Adrenal gland (tissue), 12 donors: ENCODE measurements around the gene PCED1B. TPM values are rescaled to one million over a fixed set of nuclear protein-coding genes. Genes with fewer than 3 reads are reported as not detected.
"Not testable (repeated sequence)": the region's sequence is repeated elsewhere in the genome, so short reads cannot be mapped to it uniquely, and the experiment has no call there.

ENCODE experiments used
- DNase-seq, 7 donors: peaks; one replicate each; pipeline ENCODE4 v3.0.0-alpha.2; 2019 to 2020
- H3K27ac ChIP-seq, 5 donors: fragments of 200-600 bp; sonication (generic) in 4 of 5; 1 replicate in 3 of 5; 2 replicates in 2 of 5; pipeline versions ENCODE4 v1.5.1 to v1.8.0; 2016 to 2020; ENCODE audit warnings: mild to moderate bottlenecking in 1 of 5
- H3K27me3 ChIP-seq: fragments of 200-600 bp; 2 replicates; pipeline ENCODE4 v1.8.0; 2021
- H3K36me3 ChIP-seq, 2 donors: fragments of 200-600 bp; replicated peaks in 1 of 2; 1 replicate in 1 of 2; 2 replicates in 1 of 2; pipeline versions ENCODE4 v1.5.1 to v1.8.0; 2018 to 2022
- H3K4me1 ChIP-seq, 2 donors: fragments of 200-600 bp; replicated peaks in 1 of 2; 1 replicate in 1 of 2; 2 replicates in 1 of 2; pipeline versions ENCODE4 v1.5.1 to v1.8.0; 2018 to 2021
- H3K4me3 ChIP-seq, 4 donors: fragments of 200-600 bp; sonication (generic) in 3 of 4; one replicate each; pipeline ENCODE4 v1.5.1; 2016 to 2018
- H3K9me3 ChIP-seq, 3 donors: fragments of 200-600 bp; sonication (generic) in 1 of 3; replicated peaks in 1 of 3; 1 replicate in 2 of 3; 2 replicates in 1 of 3; pipeline versions ENCODE4 v1.5.1 to v1.8.0; 2016 to 2021
- POLR2A ChIP-seq, 2 donors: fragments of 450-650 bp; IDR thresholded peaks; one replicate each; pipeline ENCODE4 v1.6.1; 2017; ENCODE audit warnings: antibody characterized with exemption in 2 of 2, mild to moderate bottlenecking in 2 of 2, moderate library complexity in 1 of 2
- WGBS, 4 donors: extraction: QIAGEN DNeasy Blood & Tissue Kit in 2 of 4; methylation state at CpG; one replicate each; pipeline versions ENCODE4 v1.1.5 to v1.1.7; 2013 to 2017; 5-methylcytosine and 5-hydroxymethylcytosine counted together
- intact Hi-C, 2 donors: fragments of 100-400 bp; cut with DNase I; formaldehyde crosslinking; loops; one replicate each; pipeline versions ENCODE4 v1.14.1 to v1.15.0; 2022 to 2023
- polyA plus RNA-seq, 3 donors: library from polyadenylated mRNA; stranded (reverse); fragments of 200-250 nt in 2 of 3; fragments of 350-450 nt in 1 of 3; fragmentation: Illumina TruSeq in 1 of 3; extraction: RNeasy Lipid Tissue Mini Kit (QIAGEN cat#74804) in 1 of 3; gene quantifications; one replicate each; pipeline ENCODE4 v1.2.3, GENCODE V29; 2013 to 2014
- total RNA-seq, 9 donors: library from RNA; depleted of rRNA in 4 of 9; stranded (reverse); fragments of >200 nt in 4 of 9; fragments of 120-200 nt in 1 of 9; fragmentation: NEBNext Ultra II Directional in 1 of 9; extraction: Animal tissue kit (Norgen Biotek cat#: 25700) in 1 of 9; gene quantifications; one replicate each; pipeline versions ENCODE4 v1.1.0 to v1.2.4, GENCODE V29; 2013 to 2023
- TF ChIP-seq, protein P1 (sequence below), 6 experiments: fragments of 450-650 bp in 4 of 6; fragments of 200-600 bp in 2 of 6; sonication (generic) in 1 of 6; IDR thresholded peaks; 1 replicate in 5 of 6; 2 replicates in 1 of 6; pipeline versions ENCODE4 v1.5.1 to v1.8.0; 2016 to 2021; ENCODE audit warnings: antibody characterized with exemption in 6 of 6, mild to moderate bottlenecking in 2 of 6, moderate library complexity in 1 of 6
- donor health status: healthy with polysubstance abuse.
- donor health status: Bipolar disorder and iron deficiency.
- donor health status: DM: yes; HTN: yes; CAD: no.
- donor health status: DM: no; HTN: no; CAD: no.
- donor health status: DM: no; HTN: no; CAD: no.
- donor health status: DM: yes; HTN: yes; CAD: no.

Gene PCED1B
- total and polyA plus RNA-seq, 12 donors = 8.0 to 110 (median 39.9) TPM

- Histone ChIP-seq H3K27ac (peak overlapping the region in 1 of 5 donors; percentile 44), H3K4me1 (peaks cover 0 to 8% of the 10 kb centered on the region in 2 donors), H3K4me3 (no peak overlapping the region), H3K9me3 (no peaks in the 10 kb centered on the region), H3K27me3 (no peaks in the 10 kb centered on the region), H3K36me3 (no peaks in the 10 kb centered on the region)
- DNase-seq = no peak
- intact Hi-C loops = no loop called here
- WGBS, 4 donors = 88 to 97% (median 94%) methylated on average over 5 of the region's 5 CpGs
- TF ChIP-seq POLR2A (IDR thresholded peaks at IDR 0.05) = no peak
- TF ChIP-seq, protein P1, sequence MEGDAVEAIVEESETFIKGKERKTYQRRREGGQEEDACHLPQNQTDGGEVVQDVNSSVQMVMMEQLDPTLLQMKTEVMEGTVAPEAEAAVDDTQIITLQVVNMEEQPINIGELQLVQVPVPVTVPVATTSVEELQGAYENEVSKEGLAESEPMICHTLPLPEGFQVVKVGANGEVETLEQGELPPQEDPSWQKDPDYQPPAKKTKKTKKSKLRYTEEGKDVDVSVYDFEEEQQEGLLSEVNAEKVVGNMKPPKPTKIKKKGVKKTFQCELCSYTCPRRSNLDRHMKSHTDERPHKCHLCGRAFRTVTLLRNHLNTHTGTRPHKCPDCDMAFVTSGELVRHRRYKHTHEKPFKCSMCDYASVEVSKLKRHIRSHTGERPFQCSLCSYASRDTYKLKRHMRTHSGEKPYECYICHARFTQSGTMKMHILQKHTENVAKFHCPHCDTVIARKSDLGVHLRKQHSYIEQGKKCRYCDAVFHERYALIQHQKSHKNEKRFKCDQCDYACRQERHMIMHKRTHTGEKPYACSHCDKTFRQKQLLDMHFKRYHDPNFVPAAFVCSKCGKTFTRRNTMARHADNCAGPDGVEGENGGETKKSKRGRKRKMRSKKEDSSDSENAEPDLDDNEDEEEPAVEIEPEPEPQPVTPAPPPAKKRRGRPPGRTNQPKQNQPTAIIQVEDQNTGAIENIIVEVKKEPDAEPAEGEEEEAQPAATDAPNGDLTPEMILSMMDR (IDR thresholded peaks at IDR 0.05) = no peak
Measured at GRCh38 chr12:47276253-47276620, 196.8 kb downstream of the PCED1B start.

DNA sequence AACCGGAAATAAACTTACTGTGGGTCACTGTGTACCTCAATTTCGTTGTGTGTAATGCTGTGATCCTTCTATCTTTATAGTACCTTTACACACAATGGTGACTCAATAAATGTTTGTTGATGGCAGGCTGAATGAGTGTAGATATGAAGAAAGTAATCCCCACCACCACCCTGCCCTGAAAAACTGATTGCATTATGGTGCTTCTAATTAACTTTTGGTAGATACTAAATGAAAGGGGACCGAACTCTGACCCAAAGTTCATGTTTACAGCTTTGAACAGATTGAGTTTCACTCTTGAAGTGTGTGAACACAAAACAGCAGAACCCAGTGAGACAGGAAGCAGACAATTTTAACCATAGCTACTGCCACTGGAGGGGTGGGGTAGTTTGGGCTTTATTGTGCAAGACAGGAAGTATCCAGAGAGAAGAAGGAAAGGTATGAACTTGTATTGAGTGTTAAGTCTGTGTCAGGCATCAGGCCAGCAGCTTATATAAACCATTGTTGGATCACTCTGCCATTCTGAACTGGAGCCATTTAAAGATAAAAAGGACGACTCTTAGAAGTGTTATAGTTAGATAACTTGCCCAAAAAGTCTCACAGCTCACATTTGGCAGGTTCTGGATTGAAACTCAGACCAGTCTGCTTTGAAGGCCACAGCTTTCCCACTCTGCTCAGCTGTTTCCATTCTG is 197.3 kb downstream of the PCED1B start:
- Histone ChIP-seq H3K4me3 (no peak overlapping the region), H3K27ac (peak overlapping the region in 1 of 5 donors; percentile 44), H3K9me3 (no peaks in the 10 kb centered on the region), H3K36me3 (no peaks in the 10 kb centered on the region), H3K4me1 (peaks cover 0 to 8% of the 10 kb centered on the region in 2 donors), H3K27me3 (no peaks in the 10 kb centered on the region)
- 54 to 61% (median 56%) methylated on average over 4 of the region's 4 CpGs for WGBS, 4 donors
- intact Hi-C loops = no loop called here
- TF ChIP-seq, protein P1 (IDR thresholded peaks at IDR 0.05) = no peak
- no peak for TF ChIP-seq POLR2A (IDR thresholded peaks at IDR 0.05)
- peak in 5 of 7 donors; percentile 30 to 68 (median 33) for DNase-seq

DNA sequence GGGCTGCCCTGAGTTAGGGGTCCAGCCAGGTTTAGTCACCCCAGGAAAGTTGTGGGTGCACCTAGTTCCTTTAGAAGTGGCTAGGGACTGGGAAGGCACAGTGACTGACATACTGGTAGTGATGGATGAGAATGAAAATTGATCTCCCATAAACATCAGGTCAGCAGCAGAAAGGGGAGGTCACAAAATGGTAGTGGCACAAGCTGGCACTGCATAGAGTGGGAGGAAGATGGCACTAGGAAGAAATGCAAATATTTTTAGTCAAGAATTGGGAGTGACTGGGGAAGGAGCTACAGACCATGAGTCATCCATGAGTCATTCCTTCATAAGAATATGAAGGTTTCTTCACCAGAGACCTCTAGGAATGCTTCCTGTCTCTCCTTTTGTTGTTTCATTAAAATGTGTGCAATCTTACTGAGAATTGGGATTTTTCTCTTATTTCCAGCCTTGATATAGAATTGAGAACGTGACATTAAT is 198.6 kb downstream of the PCED1B start:
- H3K9me3 ChIP-seq = no peaks in the 10 kb centered on the region
- intact Hi-C loops = no loop called here
- no peak for DNase-seq
- H3K36me3 ChIP-seq = no peaks in the 10 kb centered on the region
- H3K27me3 ChIP-seq = no peaks in the 10 kb centered on the region
- no peak overlapping the region for H3K4me3 ChIP-seq
- WGBS, 4 donors = 84 to 91% (median 87%) methylated on average over 1 of the region's 1 CpG
- H3K27ac ChIP-seq = no peak overlapping the region
- TF ChIP-seq POLR2A (IDR thresholded peaks at IDR 0.05) = no peak
- TF ChIP-seq, protein P1 (IDR thresholded peaks at IDR 0.05) = no peak
- peaks cover 0 to 8% of the 10 kb centered on the region in 2 donors for H3K4me1 ChIP-seq

DNA sequence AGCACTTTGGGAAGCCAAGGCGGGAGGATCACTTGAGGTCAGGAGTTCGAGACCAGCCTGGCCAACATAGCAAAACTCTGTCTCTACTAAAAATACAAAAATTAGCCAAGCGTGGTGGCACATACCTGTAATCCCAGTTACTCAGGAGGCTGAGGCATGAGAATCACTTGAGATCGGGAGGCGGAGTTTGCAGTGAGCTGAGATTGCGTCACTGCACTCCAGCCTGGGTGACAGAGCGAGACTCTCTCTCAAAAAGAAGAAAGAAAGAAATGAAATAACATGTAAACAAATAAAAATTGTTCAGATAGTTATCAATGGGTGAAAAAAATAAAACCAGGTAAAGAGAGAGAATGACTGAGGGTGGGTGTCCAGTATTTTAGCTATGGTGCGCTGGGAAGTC is 200.3 kb downstream of the PCED1B start:
- H3K9me3 ChIP-seq, intact Hi-C loops, H3K27ac ChIP-seq, H3K4me1 ChIP-seq, H3K27me3 ChIP-seq, DNase-seq, H3K4me3 ChIP-seq, H3K36me3 ChIP-seq: not testable (repeated sequence)
- 93 to 97% (median 94%) methylated on average over 8 of the region's 8 CpGs for WGBS, 4 donors
